ENCODE measurements around the gene PLB1.

The PLB1 gene

GRCh38 chr2:28681606-28682005 is 185.7 kb downstream of the PLB1 start:
- DNase-seq (ENCODE audit: extremely low read depth in 1 of 2, low read depth in 1 of 2), result peak in 1 of 2 donors; percentile 2

- DNase-seq (ENCODE audit: extremely low read depth in 1 of 2, low read depth in 1 of 2), result no peak
Observed at GRCh38 chr2:28683100-28683706, 187.3 kb downstream of the PLB1 start.

- DNase-seq (ENCODE audit: extremely low read depth in 1 of 2, low read depth in 1 of 2), result no peak
Observed at GRCh38 chr2:28684142-28684858, 188.4 kb downstream of the PLB1 start.

- no peak for DNase-seq (ENCODE audit: extremely low read depth in 1 of 2, low read depth in 1 of 2)
Observed at GRCh38 chr2:28687171-28687570, 191.3 kb downstream of the PLB1 start.

- DNase-seq (ENCODE audit: extremely low read depth in 1 of 2, low read depth in 1 of 2), result no peak
Observed at GRCh38 chr2:28687640-28688385, 192.0 kb downstream of the PLB1 start.

GRCh38 chr2:28688818-28689217 is 193.0 kb downstream of the PLB1 start:
- DNase-seq (ENCODE audit: extremely low read depth in 1 of 2, low read depth in 1 of 2), result no peak

GRCh38 chr2:28689771-28690170 is 193.9 kb downstream of the PLB1 start:
- DNase-seq (ENCODE audit: extremely low read depth in 1 of 2, low read depth in 1 of 2), result no peak

- no peak for DNase-seq (ENCODE audit: extremely low read depth in 1 of 2, low read depth in 1 of 2)
Observed at GRCh38 chr2:28692411-28692810, 196.6 kb downstream of the PLB1 start.

GRCh38 chr2:28693223-28693622 is 197.4 kb downstream of the PLB1 start:
- DNase-seq (ENCODE audit: extremely low read depth in 1 of 2, low read depth in 1 of 2), result no peak

All from stimulated activated CD8-positive, alpha-beta memory T cell treated with anti-CD3 and anti-CD28 coated beads, Interleukin-7, amount 100 ng/mL, for 48 hours (primary cell).